Fibroblast of skin of left quadriceps (primary cell): ENCODE data around the gene ASCC3.

Experiments
- DNase-seq, 2 experiments: peaks; one replicate each; pipeline ENCODE4 v3.0.0-alpha.2; 2013; ENCODE audit warnings: low read depth in 2 of 2

The ASCC3 gene

GRCh38 chr6:100724222-100724621, 156.9 kb downstream of the ASCC3 start:
- no peak for DNase-seq

DNA sequence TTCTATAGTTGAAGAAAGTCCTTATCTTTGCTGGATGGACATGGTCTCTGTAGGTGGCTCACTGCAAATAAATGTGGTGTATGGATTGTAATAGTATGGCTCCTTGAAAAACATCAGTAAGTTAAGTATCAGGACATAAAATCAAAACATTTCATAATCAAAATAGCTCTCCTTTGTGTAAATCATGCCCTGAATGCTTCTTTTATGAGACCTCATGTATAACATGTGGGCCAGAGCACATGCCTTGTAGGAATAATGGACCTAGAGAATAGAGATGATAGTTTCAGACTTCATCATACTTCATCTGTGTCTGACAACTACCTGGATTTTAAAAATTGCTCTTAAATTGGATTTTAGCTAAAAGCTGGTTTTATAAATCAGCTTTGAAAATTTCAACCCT, 159.9 kb downstream of the ASCC3 start:
- no peak for DNase-seq

DNA sequence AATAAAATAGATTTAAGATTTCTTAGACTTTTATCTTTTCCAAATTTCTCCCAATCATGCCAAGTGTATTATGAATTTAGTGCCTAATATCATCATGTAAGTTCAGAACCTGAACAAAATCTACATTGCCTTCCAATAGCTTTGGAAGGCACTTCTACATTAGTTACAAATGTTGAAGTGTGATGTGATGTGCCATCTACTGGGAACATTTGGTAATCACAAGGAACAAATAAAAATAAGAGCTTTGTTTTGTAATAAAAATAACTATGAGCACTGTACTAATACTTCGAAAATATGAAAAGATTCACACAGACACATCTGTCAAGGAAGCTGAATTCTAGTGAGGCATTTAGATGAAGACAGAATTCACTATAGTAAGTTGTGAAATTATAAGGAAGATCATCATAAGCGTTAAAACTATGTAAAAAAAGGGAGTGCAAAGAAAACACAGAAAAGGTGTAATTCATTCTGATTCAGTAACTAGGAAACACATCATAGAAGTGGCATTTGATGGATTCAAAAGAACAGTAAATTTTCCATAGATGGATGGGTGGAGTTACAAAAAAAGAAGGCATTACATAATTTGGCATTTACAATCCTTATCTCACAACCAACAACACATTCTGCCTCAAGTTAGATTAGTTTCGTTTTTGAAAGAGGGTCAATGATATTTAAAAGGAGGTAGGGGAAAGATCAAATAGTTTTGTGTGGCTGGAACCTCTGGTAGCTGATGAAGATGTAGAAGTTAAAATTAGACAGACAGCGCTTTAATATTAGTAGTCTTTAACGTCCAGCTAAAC, 161.0 kb downstream of the ASCC3 start:
- DNase-seq, result no peak

DNA sequence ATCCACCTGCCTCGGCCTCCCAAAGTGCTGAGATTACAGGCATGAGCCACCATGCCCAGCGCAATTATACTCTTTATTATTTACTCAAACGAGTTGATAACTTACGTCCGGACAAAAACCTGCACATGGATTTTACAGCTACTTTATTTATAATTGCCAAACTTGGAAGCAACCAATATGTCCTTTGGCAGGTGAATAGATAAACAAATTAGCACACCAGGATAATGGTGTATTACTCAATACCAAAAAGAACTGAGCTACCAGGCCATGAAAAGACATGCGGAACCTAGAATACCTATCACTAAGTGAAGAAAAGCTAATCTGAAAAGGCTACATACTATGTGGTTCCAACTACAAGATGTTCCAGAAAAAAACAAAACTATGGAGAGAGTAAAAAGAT, 168.1 kb downstream of the ASCC3 start:
- DNase-seq, result no peak

DNA sequence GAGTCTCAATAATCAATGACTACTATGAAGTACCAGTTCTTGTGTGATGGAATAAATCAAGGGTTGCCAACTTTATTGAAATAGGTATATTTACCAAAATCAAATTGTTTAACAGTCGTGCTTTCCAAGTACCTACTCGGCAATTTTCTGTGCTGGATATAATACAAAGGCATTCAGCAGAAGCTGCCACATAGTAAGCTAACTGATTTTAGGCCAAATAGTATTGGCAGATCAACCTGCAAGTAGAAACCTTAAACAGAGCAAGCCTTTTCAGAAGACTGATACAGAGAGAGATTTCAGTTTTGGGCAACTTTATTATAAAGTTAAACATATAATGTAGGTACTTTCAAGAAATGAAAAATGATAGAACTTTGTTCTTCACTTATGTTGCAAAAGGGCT, 174.6 kb downstream of the ASCC3 start:
- no peak for DNase-seq

GRCh38 chr6:100704961-100705360, 176.2 kb downstream of the ASCC3 start:
- no peak for DNase-seq

GRCh38 chr6:100701728-100702127, 179.4 kb downstream of the ASCC3 start:
- DNase-seq, result no peak

DNA sequence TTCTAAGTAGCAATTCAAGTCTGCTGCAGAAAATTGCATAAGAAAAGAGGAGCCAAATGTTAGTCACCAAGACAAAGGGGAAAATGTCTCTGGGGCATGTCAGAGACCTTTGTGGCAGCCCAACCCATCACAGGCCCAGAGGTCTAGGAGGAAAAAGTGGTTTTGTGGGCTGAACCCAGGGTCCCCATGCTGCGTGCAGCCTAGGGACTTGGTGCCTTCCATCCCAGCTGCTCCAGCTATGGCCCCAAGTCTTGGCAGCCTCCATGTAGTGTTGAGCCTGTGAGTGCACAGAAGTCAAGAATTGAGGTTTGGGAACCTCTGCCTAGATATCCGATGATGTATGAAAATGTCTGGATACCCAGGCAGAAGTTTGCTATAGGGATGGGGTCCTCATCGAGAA, 181.1 kb downstream of the ASCC3 start:
- DNase-seq, result no peak

GRCh38 chr6:100695445-100695844, 185.7 kb downstream of the ASCC3 start:
- no peak for DNase-seq

DNA sequence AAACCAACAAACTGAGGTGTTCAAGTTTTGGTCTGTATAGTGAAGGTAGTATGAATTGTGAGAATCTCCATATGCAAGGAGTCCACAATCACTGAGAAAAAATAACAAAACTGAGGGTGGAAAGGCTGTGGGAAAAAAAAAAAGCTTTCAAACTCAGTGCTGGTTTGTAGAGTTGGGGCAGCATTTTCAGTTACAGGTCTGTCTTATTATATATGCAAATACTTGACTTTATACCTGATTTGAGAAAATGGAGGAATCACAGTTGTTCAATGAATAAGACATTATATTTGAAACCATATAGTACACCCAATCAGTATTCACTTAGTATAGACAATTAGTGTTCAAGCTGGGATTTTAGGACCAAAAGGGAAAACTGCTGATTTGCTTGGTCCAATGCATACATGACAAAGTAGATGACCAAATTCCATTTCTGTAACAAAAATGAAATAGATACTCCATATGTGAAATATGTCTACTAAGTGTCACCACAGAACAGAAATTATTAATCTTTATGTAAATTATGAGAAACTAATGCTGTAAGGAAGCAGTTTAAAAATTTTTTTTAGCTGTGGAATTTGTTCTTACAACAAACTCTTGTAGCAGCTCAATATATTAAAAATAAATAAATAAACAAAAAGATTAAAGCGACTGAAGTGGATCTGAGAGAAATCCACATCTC, 187.7 kb downstream of the ASCC3 start:
- DNase-seq, result no peak

DNA sequence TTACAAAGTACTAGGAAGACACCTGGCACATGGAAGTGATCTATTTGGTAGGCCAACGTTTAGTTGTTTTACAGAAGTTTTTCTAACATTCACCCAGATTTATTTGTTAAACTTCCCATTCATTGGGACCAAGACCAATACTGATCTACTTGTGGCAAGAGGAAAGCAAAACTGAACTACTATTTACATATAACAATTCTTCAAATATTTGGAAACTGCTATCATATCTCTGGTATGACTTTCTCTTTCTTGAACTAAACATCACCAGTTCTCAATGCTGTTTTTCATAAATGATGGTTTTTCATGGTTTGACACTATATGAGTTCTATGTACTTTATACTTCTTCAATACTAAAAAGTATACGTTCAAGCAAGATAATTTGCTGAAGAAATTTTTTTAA, 189.2 kb downstream of the ASCC3 start:
- DNase-seq, result no peak

DNA sequence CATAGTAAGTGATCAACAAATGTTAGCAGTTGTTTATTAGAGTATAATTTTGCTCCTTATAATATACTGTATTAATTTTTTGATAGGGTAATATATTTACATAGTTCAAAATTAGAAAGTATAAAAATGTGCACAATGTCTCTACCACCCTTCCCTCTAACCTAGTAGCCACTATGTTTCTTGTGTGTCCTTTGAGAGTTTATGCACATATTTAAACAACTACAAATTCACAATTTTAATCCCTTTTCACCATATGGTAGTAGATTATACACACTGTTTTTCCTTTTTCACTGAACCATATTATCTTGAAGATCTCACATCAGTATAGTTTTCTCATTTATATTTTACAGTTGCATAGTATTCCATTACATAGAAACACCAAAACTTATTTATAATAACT, 194.9 kb downstream of the ASCC3 start:
- no peak for DNase-seq

DNA sequence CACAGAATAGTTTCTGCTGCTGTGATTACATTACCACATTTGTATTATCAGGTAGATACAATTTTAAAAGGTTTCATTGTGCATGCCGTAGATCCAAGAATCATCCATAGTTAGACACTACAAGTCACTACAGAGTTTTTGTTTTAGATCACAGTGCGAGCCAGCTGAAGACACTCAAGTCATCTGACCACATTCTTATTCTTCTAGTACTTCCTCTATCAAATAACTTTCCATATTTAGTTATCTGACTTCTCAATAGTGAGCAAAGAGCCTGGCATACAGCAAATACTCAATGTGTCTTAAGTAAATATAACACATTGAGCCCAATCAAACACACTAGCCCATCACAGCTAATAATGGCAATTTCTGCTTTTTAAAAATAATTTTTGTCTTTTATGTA, 195.4 kb downstream of the ASCC3 start:
- DNase-seq, result no peak

GRCh38 chr6:100680163-100680562, 201.0 kb downstream of the ASCC3 start:
- no peak for DNase-seq

DNA sequence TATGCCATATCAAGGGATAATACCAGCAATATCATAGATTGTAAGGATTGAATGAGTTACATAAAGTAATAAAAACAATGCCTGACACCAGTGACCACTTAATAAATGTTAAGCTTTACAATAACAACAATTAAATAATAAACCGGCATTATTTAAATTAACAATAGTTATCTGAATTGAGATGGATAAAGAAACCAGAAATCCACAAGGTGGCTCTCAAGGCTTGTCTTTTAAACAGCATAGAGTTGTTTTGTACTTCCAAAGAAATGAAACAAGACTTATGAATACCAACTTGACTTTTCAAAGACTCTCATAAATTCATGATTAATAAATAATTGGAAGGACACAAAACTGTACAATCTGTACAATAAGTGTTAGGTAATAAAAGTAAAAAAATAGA, 203.1 kb downstream of the ASCC3 start:
- DNase-seq, result no peak

GRCh38 chr6:100677240-100677639, 203.9 kb downstream of the ASCC3 start:
- DNase-seq, result no peak

DNA sequence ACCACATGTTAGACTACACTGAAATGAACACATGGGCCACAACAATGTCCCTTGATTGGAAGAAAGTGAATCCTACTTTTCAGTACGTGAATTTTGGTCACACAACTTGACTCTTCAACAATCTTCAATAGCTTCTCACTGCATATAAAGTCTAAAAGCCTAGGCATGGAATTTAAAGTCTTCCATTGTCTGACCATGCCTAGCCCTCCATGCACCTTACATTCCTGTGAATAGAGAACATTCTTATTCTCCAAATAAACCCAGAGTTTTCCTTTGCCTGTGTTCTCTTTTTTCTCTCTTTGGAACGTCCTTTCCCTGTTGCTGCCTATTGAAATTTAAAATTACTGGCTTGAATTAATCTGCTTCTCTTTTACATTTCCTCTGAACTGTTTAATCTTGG, 207.5 kb downstream of the ASCC3 start:
- no peak for DNase-seq

- no peak for DNase-seq
Observed at GRCh38 chr6:100671740-100672139, 209.4 kb downstream of the ASCC3 start.

- no peak for DNase-seq
Observed at GRCh38 chr6:100670056-100670455, 211.1 kb downstream of the ASCC3 start.

DNA sequence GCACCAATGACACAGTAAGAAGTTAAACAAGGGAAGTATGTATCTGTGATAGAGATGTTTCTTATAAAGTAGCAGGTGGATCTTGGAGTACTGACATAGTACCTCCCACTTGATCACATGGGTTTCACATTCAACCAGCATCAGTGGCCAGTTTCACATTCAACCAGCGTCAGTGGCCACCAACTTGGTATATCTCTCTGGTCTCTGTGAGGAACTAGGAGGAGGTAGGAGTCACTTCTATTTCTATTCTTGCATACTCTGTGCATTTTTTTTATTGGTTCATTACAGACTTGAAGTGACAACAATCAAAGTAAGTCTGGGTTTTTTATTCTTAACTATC, 216.1 kb downstream of the ASCC3 start:
- DNase-seq, result no peak

- peak in 1 of 2 experiments; percentile 8 for DNase-seq
Observed at GRCh38 chr6:100664274-100665040, 216.7 kb downstream of the ASCC3 start.

- peak; percentile 51 to 53 for DNase-seq
Observed at GRCh38 chr6:100663219-100663863, 217.8 kb downstream of the ASCC3 start.
